Smooth muscle cell (in vitro differentiated cells): ENCODE results near the gene ZNF701. TPM values are rescaled to one million over a fixed set of nuclear protein-coding genes. Genes with fewer than 3 reads are reported as not detected.

Experiments used
- DNase-seq: peaks from one replicate; lab custom pipeline; 2025; ENCODE audit not compliant: unreplicated experiment; lab: John Stamatoyannopoulos, UW
- H2AFZ ChIP-seq: fragments of 200-600 bp; sonication (generic); 2 replicates; pipeline ENCODE4 v1.6.0; 2016; ENCODE audit warnings: antibody characterized with exemption, low read depth, mild to moderate bottlenecking
- H3F3A ChIP-seq: fragments of 200-600 bp; sonication (generic); 2 replicates; pipeline ENCODE4 v1.6.0; 2017; ENCODE audit warnings: antibody characterized with exemption, low read depth
- H3K27ac ChIP-seq: fragments of 200-600 bp; sonication (generic); 2 replicates; pipeline ENCODE4 v1.5.1; 2016; ENCODE audit warnings: low read depth, mild to moderate bottlenecking
- H3K27me3 ChIP-seq: fragments of 200-600 bp; sonication (generic); 2 replicates; pipeline ENCODE4 v1.6.1; 2016; ENCODE audit warnings: low read depth, mild to moderate bottlenecking
- H3K36me3 ChIP-seq: fragments of 200-600 bp; sonication (generic); 2 replicates; pipeline ENCODE4 v1.5.1; 2016; ENCODE audit warnings: low read depth
- H3K4me1 ChIP-seq: fragments of 200-600 bp; sonication (generic); 2 replicates; pipeline ENCODE4 v1.5.1; 2016; ENCODE audit warnings: low read depth
- H3K4me2 ChIP-seq: fragments of 200-600 bp; sonication (generic); 2 replicates; pipeline ENCODE4 v1.6.0; 2016; ENCODE audit warnings: mild to moderate bottlenecking
- H3K4me3 ChIP-seq: fragments of 200-600 bp; sonication (generic); 2 replicates; pipeline ENCODE4 v1.5.1; 2016; ENCODE audit warnings: mild to moderate bottlenecking
- H3K79me2 ChIP-seq: fragments of 200-600 bp; sonication (generic); 2 replicates; pipeline ENCODE4 v1.6.0; 2016; ENCODE audit warnings: low read depth, mild to moderate bottlenecking
- H3K9ac ChIP-seq: fragments of 200-600 bp; sonication (generic); 2 replicates; pipeline ENCODE4 v1.6.0; 2016; ENCODE audit warnings: low read depth
- H3K9me3 ChIP-seq: fragments of 200-600 bp; sonication (generic); replicated peaks from 2 replicates; pipeline ENCODE4 v1.5.1; 2016; ENCODE audit warnings: low read depth
- H4K20me1 ChIP-seq: fragments of 200-600 bp; sonication (generic); 2 replicates; pipeline ENCODE4 v1.6.0; 2016; ENCODE audit warnings: low read depth
- CTCF ChIP-seq: fragments of 200-600 bp; sonication (generic); IDR thresholded peaks from 2 replicates; pipeline ENCODE4 v1.5.1; 2017; ENCODE audit warnings: borderline replicate concordance, mild to moderate bottlenecking, antibody characterized with exemption; ENCODE audit not compliant: insufficient read depth, poor library complexity, severe bottlenecking
- WGBS: methylation state at CpG from one replicate; pipeline ENCODE4 v1.1.7; 2016; ENCODE audit warnings: low lambda C conversion rate; 5-methylcytosine and 5-hydroxymethylcytosine counted together
- polyA plus RNA-seq: library from polyadenylated mRNA; unstranded; fragments of >200 nt; fragmentation: Nextera tagmentation; extraction: Ambion mirVana; gene quantifications from 2 replicates; pipeline ENCODE4 v1.2.1, GENCODE V29; 2016
- total RNA-seq: library from RNA; depleted of rRNA; stranded (reverse); fragments of >200 nt; gene quantifications from 2 replicates; pipeline ENCODE4 v1.2.3, GENCODE V29; 2014

ZNF701 gene
- total RNA-seq (10.0 and 11.3 TPM in 2 replicates), polyA plus RNA-seq (5.5 and 6.1 TPM in 2 replicates)

- Histone ChIP-seq H4K20me1 (no peaks in the 10 kb centered on the region), H3K36me3 (no peaks in the 10 kb centered on the region), H3K4me3 (peak within 1 kb of the TSS; percentile 87), H3K27ac (peak within 1 kb of the TSS; percentile 87), H3K4me1 (peaks cover 10% of the 10 kb centered on the region), H3K4me2 (peak within 1 kb of the TSS; percentile 96), H3K9ac (peak within 1 kb of the TSS; percentile 90), H3F3A (peaks cover 8% of the 10 kb centered on the region), H3K79me2 (peaks cover 17% of the 10 kb centered on the region), H3K27me3 (no peaks in the 10 kb centered on the region), H2AFZ (peak within 1 kb of the TSS; percentile 79), H3K9me3 (no peaks in the 10 kb centered on the region)
- WGBS = 1% methylated on average over 56 of the region's 57 CpGs
- TF ChIP-seq CTCF = peak; percentile 16
- DNase-seq = peak; percentile 90
Measured at GRCh38 chr19:52570000-52570861, at the start of gene ZNF701. Gene ZNF701, plus strand, starts transcription at chr19:52570287. Its CDS starts 3,861 bp downstream, at chr19:52574148.

GRCh38 chr19:52522551-52522950 is 47.5 kb upstream of the ZNF701 start:
- H3K79me2 ChIP-seq = no peaks in the 10 kb centered on the region

GRCh38 chr19:52524086-52524485 is 46.0 kb upstream of the ZNF701 start:
- TF ChIP-seq CTCF = no peak
- Histone ChIP-seq H3K27me3 (no peaks in the 10 kb centered on the region), H2AFZ (no peak overlapping the region), H3F3A (peaks cover 3% of the 10 kb centered on the region), H3K27ac (no peak overlapping the region), H3K4me3 (no peak overlapping the region), H3K36me3 (no peaks in the 10 kb centered on the region), H3K79me2 (peaks cover 13% of the 10 kb centered on the region), H3K4me1 (peaks cover 15% of the 10 kb centered on the region), H4K20me1 (no peaks in the 10 kb centered on the region), H3K9me3 (no peaks in the 10 kb centered on the region), H3K9ac (no peak overlapping the region), H3K4me2 (no peak overlapping the region)
- WGBS = 93% methylated on average over 20 of the region's 20 CpGs
- DNase-seq = no peak

More at GRCh38 chr19:52522551-52522950, 47.5 kb upstream of the ZNF701 start:
- H3K9me3 ChIP-seq = no peaks in the 10 kb centered on the region
- WGBS = 89% methylated on average over 11 of the region's 14 CpGs
- no peaks in the 10 kb centered on the region for H4K20me1 ChIP-seq
- H3K4me1 ChIP-seq = peaks cover 15% of the 10 kb centered on the region
- H3K4me3 ChIP-seq = no peak overlapping the region
- no peaks in the 10 kb centered on the region for H3K36me3 ChIP-seq
- no peak overlapping the region for H3K27ac ChIP-seq
- no peaks in the 10 kb centered on the region for H3K27me3 ChIP-seq
- DNase-seq = no peak
- no peak for TF ChIP-seq CTCF
- no peak overlapping the region for H3K9ac ChIP-seq
- H2AFZ ChIP-seq = no peak overlapping the region
- no peak overlapping the region for H3K4me2 ChIP-seq
- H3F3A ChIP-seq = peaks cover 3% of the 10 kb centered on the region
